HG03521 (cell line): Measurements from ENCODE around the gene GSTM1.

Experiments
- ATAC-seq: cut with Tn5 transposase; IDR thresholded peaks from one replicate; pipeline ENCODE4 v1.9.1; 2021; ENCODE audit warnings: mild to moderate bottlenecking, moderate library complexity; ENCODE audit not compliant: unreplicated experiment

Gene GSTM1

GRCh38 chr1:109687641-109688499, at the start of gene GSTM1:
Gene GSTM1, plus strand, starts transcription at chr1:109687817. Its CDS starts 57 bp downstream, at chr1:109687874.
- no peak for ATAC-seq

- no peak for ATAC-seq
These were observed 48.4 kb upstream of the GSTM1 start for GRCh38 chr1:109639063-109639840.

- no peak for ATAC-seq
These were observed 47.8 kb upstream of the GSTM1 start for GRCh38 chr1:109639841-109640184.

- no peak for ATAC-seq
These were observed 47.2 kb upstream of the GSTM1 start for GRCh38 chr1:109640285-109640865.

GRCh38 chr1:109641078-109641740, 46.4 kb upstream of the GSTM1 start:
- no peak for ATAC-seq

- no peak for ATAC-seq
These were observed 45.8 kb upstream of the GSTM1 start for GRCh38 chr1:109641861-109642260.

- ATAC-seq = no peak
These were observed 45.0 kb upstream of the GSTM1 start for GRCh38 chr1:109642626-109643025.

GRCh38 chr1:109643385-109644230, 44.0 kb upstream of the GSTM1 start:
- peak; percentile 83 for ATAC-seq

- no peak for ATAC-seq
These were observed 42.9 kb upstream of the GSTM1 start for GRCh38 chr1:109644670-109645069.

- ATAC-seq = no peak
These were observed 38.1 kb upstream of the GSTM1 start for GRCh38 chr1:109649491-109649914.

- no peak for ATAC-seq
These were observed 37.0 kb upstream of the GSTM1 start for GRCh38 chr1:109650609-109651008.

GRCh38 chr1:109652402-109652801, 35.2 kb upstream of the GSTM1 start:
- no peak for ATAC-seq

GRCh38 chr1:109653306-109653705, 34.3 kb upstream of the GSTM1 start:
- no peak for ATAC-seq

- ATAC-seq = no peak
These were observed 33.1 kb upstream of the GSTM1 start for GRCh38 chr1:109654519-109654918.

- ATAC-seq = peak; percentile 86
These were observed 31.8 kb upstream of the GSTM1 start, which contains the start of gene GSTM4 for GRCh38 chr1:109655615-109656519. Gene GSTM4, plus strand, starts transcription at chr1:109656099. Its CDS starts 291 bp downstream, at chr1:109656390.

GRCh38 chr1:109657395-109657794, 30.2 kb upstream of the GSTM1 start:
- ATAC-seq = no peak

- no peak for ATAC-seq
These were observed 29.6 kb upstream of the GSTM1 start for GRCh38 chr1:109657970-109658369.

- ATAC-seq = no peak
These were observed 29.0 kb upstream of the GSTM1 start for GRCh38 chr1:109658533-109659042.

- no peak for ATAC-seq
These were observed 28.5 kb upstream of the GSTM1 start for GRCh38 chr1:109659145-109659544.
